Epithelial cell of esophagus (primary cell): Measurements from ENCODE around the gene ZIC1.

Source experiments
- DNase-seq: peaks from one replicate; pipeline ENCODE4 v3.0.0; 2010; ENCODE audit warnings: low read depth
- H3K4me3 ChIP-seq: 2 replicates; pipeline ENCODE4 v1.5.1; 2011; ENCODE audit warnings: mild to moderate bottlenecking, low read length, control low read depth
- CTCF ChIP-seq: IDR thresholded peaks from 2 replicates; pipeline ENCODE4 v1.5.1; 2011; ENCODE audit warnings: low read depth, mild to moderate bottlenecking, low read length, control low read depth, inconsistent platforms; ENCODE audit not compliant: insufficient read depth; ENCODE audit errors: missing control alignments

Gene ZIC1

GRCh38 chr3:147417551-147418295 is 8.6 kb downstream of the ZIC1 start:
- no peak for TF ChIP-seq CTCF
- H3K4me3 ChIP-seq = no peak overlapping the region
- DNase-seq = no peak

DNA sequence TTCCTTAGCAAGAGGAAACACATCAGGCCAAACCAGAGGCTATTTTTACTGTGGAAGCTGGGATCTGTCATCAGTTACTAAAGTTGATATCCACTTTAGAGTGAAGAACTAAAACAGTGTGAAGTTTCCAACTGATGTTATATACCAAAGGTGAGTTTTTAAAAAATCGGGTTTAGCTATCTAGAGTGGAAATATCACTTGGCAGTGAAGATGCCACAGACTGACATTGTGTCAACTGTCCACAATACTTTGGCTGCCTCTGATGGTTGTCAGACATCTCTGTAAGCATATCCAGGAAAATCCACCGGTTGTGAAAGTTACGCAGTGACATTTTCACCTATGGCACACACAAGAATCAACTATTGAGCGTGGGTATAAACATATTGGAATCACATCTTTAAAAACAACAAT is 9.2 kb downstream of the ZIC1 start:
- DNase-seq = no peak
- no peak overlapping the region for H3K4me3 ChIP-seq
- TF ChIP-seq CTCF = no peak

DNA sequence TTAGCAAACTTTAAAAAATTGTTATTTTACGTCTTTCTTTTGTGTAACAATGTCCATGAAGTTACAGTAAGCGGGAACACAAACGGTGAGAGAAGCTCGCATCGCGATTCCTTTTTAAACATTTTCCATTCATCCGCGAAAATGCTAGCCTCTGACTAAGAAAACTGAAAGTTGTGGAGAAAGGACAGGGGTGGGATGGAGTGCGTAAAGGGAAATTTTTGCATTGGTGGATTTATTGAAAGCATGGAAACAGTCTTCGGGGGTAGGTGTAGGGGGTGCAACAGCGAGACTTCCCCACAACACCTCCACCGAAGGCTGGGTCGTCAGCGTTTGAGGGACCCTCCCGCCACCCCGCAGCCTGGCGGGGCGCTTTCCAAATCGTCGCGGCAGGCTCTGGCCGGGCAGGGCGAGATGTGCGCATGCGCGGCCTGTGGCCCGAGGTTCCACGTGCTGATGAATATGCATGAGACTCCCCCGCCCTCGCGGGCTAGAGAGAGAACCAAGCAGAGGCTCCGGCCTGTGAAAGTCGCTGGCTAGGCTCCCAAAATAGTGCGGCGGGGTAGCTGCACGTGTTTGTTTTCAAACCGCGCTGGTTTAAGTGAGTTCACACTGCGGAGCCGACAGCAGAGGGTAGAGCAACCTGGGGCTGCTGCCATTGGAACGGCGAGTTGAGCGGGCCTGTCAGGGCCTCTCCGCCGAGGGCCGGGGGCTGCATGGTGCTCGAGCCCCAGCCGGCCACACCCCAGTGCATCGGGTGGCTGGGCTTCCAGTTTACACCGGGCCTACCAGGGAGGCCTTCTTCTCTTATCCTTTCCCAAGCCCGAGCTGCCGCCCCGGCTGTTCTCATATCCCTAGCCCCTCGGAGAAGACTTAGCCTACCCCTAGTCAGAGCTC is 9.9 kb downstream of the ZIC1 start:
- no peak for DNase-seq
- no peak overlapping the region for H3K4me3 ChIP-seq
- no peak for TF ChIP-seq CTCF

DNA sequence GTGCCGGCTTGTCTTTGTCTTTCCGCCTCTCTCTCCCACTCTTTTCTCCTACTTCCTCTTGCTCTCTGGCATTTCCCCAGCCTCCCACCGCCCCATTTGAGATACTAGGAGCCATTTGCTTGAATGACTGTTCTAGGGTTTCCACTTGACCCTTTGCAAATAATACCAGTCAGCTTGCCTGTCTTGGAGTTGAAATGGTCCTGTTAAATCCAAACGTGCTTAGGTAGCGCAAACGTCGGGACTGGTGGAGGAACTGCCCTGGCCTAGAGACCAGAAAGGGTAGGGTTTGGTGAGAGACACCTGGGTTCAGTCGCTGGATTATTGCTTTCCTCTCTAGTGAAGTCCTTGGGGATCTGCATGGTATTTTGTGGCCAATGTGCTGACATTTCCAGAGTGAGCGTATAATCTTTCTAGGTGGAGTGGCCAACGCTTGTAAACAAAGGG is 10.6 kb downstream of the ZIC1 start:
- no peak for TF ChIP-seq CTCF
- DNase-seq = no peak
- H3K4me3 ChIP-seq = no peak overlapping the region

DNA sequence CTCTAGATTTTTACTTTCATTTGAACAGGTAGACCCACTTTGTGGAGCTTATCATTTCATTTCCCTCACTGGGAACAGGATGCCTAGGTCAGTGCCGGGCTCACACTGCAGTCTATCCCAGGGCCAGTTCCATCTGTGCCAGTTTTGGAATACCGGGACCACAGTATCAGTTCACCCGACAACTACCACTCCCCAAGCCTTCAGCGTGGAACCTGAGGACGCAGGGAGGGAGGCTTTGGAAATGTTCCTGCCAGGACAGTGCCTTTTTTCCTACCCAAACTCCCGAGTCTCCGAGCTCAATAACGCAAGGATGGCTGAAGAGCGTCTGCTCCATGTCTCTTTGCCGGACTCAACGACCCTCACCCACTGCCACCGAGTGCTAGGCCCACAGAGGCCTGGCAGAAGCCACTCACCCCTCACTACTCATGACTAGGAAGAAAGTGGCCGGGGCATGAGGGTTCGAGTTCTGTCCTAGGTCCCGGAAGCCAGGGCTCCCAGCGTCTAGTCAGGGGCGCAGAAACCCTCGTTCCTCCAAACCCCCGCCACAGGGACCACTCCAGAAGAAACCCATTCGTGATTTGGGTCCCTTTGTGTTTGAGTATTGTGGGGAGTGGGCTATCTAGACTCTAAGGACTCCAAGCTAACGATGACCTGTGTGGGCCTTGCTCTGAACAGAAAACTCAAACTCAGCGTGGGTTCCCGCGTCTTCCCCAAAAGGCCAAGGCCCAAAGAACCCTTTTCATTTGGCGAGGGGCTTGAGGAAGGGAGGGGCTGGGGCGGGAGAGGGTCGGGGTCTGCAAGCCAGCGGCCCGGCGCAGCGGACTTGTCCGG is 11.4 kb downstream of the ZIC1 start:
- no peak for TF ChIP-seq CTCF
- no peak overlapping the region for H3K4me3 ChIP-seq
- no peak for DNase-seq

DNA sequence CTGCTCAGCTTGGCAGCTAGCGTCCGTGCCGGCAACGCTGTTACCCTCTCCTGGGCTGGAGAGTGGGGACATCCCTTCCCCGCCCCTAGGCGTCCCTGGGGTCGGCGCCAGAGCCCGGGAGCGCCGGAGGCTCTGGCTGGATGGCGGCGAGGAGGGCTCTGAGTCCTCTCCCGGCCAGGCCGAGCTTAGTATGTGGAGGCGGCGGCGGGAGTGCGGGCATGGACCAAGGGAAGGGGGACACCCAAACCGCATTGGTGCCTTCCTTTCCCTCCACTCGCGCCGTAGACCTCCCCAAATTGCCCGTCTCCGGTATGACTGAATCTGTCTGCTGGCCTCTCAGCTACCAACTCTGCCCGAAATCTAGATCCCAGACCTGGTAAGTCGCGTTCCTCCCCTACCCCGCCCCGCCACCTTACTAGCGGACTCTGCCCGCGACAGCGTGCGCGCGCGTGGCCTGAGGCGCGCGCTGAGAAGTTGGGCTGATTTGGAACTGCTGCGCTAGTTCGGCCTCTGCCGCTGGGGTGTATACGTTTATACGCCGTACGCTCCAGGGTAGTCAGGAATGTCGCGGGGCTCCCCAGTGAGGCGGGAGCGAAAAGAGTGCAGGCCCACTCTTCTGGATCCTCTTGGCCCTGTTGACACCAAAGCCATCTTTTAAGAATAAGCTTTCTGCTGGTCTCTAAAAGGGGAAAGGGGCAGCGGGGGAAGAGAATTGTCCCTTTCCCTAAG is 12.2 kb downstream of the ZIC1 start:
- no peak for DNase-seq
- TF ChIP-seq CTCF = no peak
- H3K4me3 ChIP-seq = no peak overlapping the region
